Activated CD4-positive, alpha-beta T cell treated with anti-CD3 and anti-CD28 coated beads, Interleukin-2, amount 10 ng/mL, durations not matched to agents 24 days and 14 days (primary cell): Measurements from ENCODE around the gene URB2. TPM values are rescaled to one million over a fixed set of nuclear protein-coding genes. Genes with fewer than 3 reads are reported as not detected.

ENCODE experiments used
- DNase-seq: peaks from one replicate; pipeline ENCODE4 v3.0.0; 2022
- H3K27ac Mint-ChIP-seq: one replicate; pipeline ENCODE4 v1.8.0; 2022; ENCODE audit warnings: mild to moderate bottlenecking, mixed read lengths
- H3K27me3 Mint-ChIP-seq: one replicate; pipeline ENCODE4 v1.8.0; 2022; ENCODE audit warnings: mixed read lengths
- H3K36me3 Mint-ChIP-seq: one replicate; pipeline ENCODE4 v1.8.0; 2022; ENCODE audit warnings: low read depth, mild to moderate bottlenecking, mixed read lengths
- H3K4me1 Mint-ChIP-seq: one replicate; pipeline ENCODE4 v1.8.0; 2021; ENCODE audit warnings: mixed read lengths
- H3K4me3 Mint-ChIP-seq: one replicate; pipeline ENCODE4 v1.8.0; 2022; ENCODE audit warnings: mild to moderate bottlenecking, moderate library complexity, mixed read lengths
- H3K9me3 Mint-ChIP-seq: one replicate; pipeline ENCODE4 v1.8.0; 2021; ENCODE audit warnings: mixed read lengths
- intact Hi-C: fragments of 100-400 bp; cut with micrococcal nuclease; formaldehyde crosslinking; loops from one replicate; pipeline ENCODE4 v1.15.1; 2023
- total RNA-seq: library from RNA; stranded (reverse); gene quantifications from 2 replicates; pipeline ENCODE4 v1.2.3, GENCODE V29; 2022

Gene URB2
- total RNA-seq, 1 donor from 2014 or later = 35.8 TPM

GRCh38 chr1:229666585-229666984, 40.5 kb downstream of the URB2 start:
- Mint-ChIP-seq H3K4me1 (peaks cover 5% of the 10 kb centered on the region), H3K9me3 (no peaks in the 10 kb centered on the region)
- intact Hi-C loops = loop anchor here (10.0 kb wide), 1 partner anchor 178 kb away; no protein-coding TSS in a partner anchor

DNA sequence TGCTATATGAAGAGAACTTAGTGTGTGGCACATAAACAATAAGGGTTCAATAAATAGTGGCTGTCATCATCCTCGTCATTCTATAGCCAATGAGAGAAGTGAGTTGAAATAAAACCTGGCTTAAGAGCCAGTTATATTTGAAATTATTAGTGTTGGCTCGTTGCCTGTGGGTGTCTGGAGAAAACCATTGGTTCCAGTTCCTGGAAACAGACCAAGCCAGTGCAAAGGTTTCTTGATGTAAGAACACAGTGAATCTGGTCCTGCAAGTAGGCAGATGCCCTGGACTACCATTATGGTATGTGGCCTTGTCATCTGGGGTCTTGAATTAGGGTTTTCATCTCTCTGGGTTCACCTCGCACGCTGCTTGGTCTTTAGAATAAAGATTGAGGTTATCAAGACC, 43.3 kb downstream of the URB2 start:
- Mint-ChIP-seq H3K4me1 (peaks cover 13% of the 10 kb centered on the region), H3K27ac (no peak overlapping the region), H3K27me3 (peaks cover 2% of the 10 kb centered on the region), H3K36me3 (peaks cover 17% of the 10 kb centered on the region), H3K4me3 (no peak overlapping the region), H3K9me3 (no peaks in the 10 kb centered on the region)
- no peak for DNase-seq
- intact Hi-C loops = loop anchor here (10.0 kb wide), 1 partner anchor 175 kb away; no protein-coding TSS in a partner anchor

More at GRCh38 chr1:229666585-229666984, 40.5 kb downstream of the URB2 start:
- H3K4me3 Mint-ChIP-seq = no peak overlapping the region
- no peak for DNase-seq
- H3K27ac Mint-ChIP-seq = no peak overlapping the region
- H3K27me3 Mint-ChIP-seq = no peaks in the 10 kb centered on the region
- peaks cover 24% of the 10 kb centered on the region for H3K36me3 Mint-ChIP-seq

- H3K27ac Mint-ChIP-seq = no peak overlapping the region
- intact Hi-C loops = no loop called here
- H3K36me3 Mint-ChIP-seq = peaks cover 15% of the 10 kb centered on the region
- peaks cover 13% of the 10 kb centered on the region for H3K4me1 Mint-ChIP-seq
- no peaks in the 10 kb centered on the region for H3K9me3 Mint-ChIP-seq
- no peak for DNase-seq
- no peak overlapping the region for H3K4me3 Mint-ChIP-seq
- peaks cover 2% of the 10 kb centered on the region for H3K27me3 Mint-ChIP-seq
Observed at GRCh38 chr1:229671310-229671709, 45.3 kb downstream of the URB2 start.

DNA sequence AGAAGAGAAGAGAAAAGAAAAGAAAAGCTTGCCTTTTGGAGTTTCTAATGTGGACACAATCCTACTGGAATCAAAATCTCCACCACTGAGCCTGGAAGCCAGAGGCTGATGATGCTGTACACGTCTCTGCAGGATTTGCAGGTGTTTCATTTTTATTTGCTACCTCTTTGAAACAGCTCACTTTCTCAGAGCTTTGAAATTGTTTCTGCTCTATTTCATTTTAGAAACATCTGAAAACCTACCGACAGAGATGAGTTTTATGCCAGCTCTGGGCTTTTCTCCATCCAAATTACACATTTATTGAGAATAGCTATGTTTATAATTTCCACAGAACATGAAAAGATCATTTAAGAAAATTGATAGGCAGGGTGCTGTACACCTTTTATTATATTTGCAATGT, 46.2 kb downstream of the URB2 start:
- DNase-seq = no peak
- Mint-ChIP-seq H3K27me3 (peaks cover 2% of the 10 kb centered on the region), H3K27ac (no peak overlapping the region), H3K36me3 (peaks cover 14% of the 10 kb centered on the region), H3K4me1 (peaks cover 13% of the 10 kb centered on the region), H3K9me3 (no peaks in the 10 kb centered on the region), H3K4me3 (no peak overlapping the region)
- intact Hi-C loops = no loop called here

GRCh38 chr1:229674042-229674441, 48.0 kb downstream of the URB2 start:
- Mint-ChIP-seq H3K36me3 (peaks cover 2% of the 10 kb centered on the region), H3K4me3 (no peak overlapping the region)
- DNase-seq = no peak

GRCh38 chr1:229675396-229675795, 49.3 kb downstream of the URB2 start:
- Mint-ChIP-seq H3K36me3 (no peaks in the 10 kb centered on the region), H3K27me3 (peaks cover 2% of the 10 kb centered on the region), H3K4me1 (peaks cover 13% of the 10 kb centered on the region), H3K27ac (no peak overlapping the region), H3K4me3 (no peak overlapping the region), H3K9me3 (no peaks in the 10 kb centered on the region)
- intact Hi-C loops = no loop called here
- no peak for DNase-seq

More at GRCh38 chr1:229674042-229674441, 48.0 kb downstream of the URB2 start:
- Mint-ChIP-seq H3K4me1 (peaks cover 13% of the 10 kb centered on the region), H3K27me3 (peaks cover 2% of the 10 kb centered on the region), H3K9me3 (no peaks in the 10 kb centered on the region), H3K27ac (no peak overlapping the region)
- intact Hi-C loops = no loop called here

- Mint-ChIP-seq H3K27me3 (peaks cover 7% of the 10 kb centered on the region), H3K36me3 (no peaks in the 10 kb centered on the region), H3K4me1 (no peaks in the 10 kb centered on the region), H3K9me3 (peaks cover 19% of the 10 kb centered on the region), H3K27ac (no peak overlapping the region), H3K4me3 (no peak overlapping the region)
- DNase-seq = no peak
- intact Hi-C loops = no loop called here
Observed at GRCh38 chr1:229685149-229685548, 59.1 kb downstream of the URB2 start.

- no peak overlapping the region for H3K27ac Mint-ChIP-seq
- H3K9me3 Mint-ChIP-seq = peaks cover 15% of the 10 kb centered on the region
- peaks cover 2% of the 10 kb centered on the region for H3K27me3 Mint-ChIP-seq
- H3K4me3 Mint-ChIP-seq = no peak overlapping the region
- DNase-seq = peak; percentile 57
- no peaks in the 10 kb centered on the region for H3K36me3 Mint-ChIP-seq
- intact Hi-C loops = no loop called here
- H3K4me1 Mint-ChIP-seq = peaks cover 12% of the 10 kb centered on the region
Observed at GRCh38 chr1:229689273-229689672, 63.2 kb downstream of the URB2 start.

GRCh38 chr1:229689904-229690303, 63.9 kb downstream of the URB2 start:
- Mint-ChIP-seq H3K9me3 (peaks cover 15% of the 10 kb centered on the region), H3K36me3 (no peaks in the 10 kb centered on the region), H3K27ac (no peak overlapping the region), H3K27me3 (peaks cover 2% of the 10 kb centered on the region), H3K4me1 (peaks cover 12% of the 10 kb centered on the region), H3K4me3 (no peak overlapping the region)
- intact Hi-C loops = no loop called here
- peak; percentile 48 for DNase-seq

GRCh38 chr1:229690662-229691061, 64.6 kb downstream of the URB2 start:
- Mint-ChIP-seq H3K36me3 (no peaks in the 10 kb centered on the region), H3K4me3 (no peak overlapping the region), H3K27ac (no peak overlapping the region), H3K4me1 (peaks cover 12% of the 10 kb centered on the region), H3K27me3 (peaks cover 2% of the 10 kb centered on the region), H3K9me3 (peaks cover 8% of the 10 kb centered on the region)
- no peak for DNase-seq
- intact Hi-C loops = no loop called here

GRCh38 chr1:229691362-229691761, 65.3 kb downstream of the URB2 start:
- peak; percentile 45 for DNase-seq
- peaks cover 12% of the 10 kb centered on the region for H3K4me1 Mint-ChIP-seq
- H3K27me3 Mint-ChIP-seq = peaks cover 2% of the 10 kb centered on the region
- H3K36me3 Mint-ChIP-seq = no peaks in the 10 kb centered on the region
- H3K4me3 Mint-ChIP-seq = no peak overlapping the region
- no peak overlapping the region for H3K27ac Mint-ChIP-seq
- peaks cover 1% of the 10 kb centered on the region for H3K9me3 Mint-ChIP-seq
- intact Hi-C loops = no loop called here

GRCh38 chr1:229693129-229693900, 67.3 kb downstream of the URB2 start:
- no peak overlapping the region for H3K4me3 Mint-ChIP-seq
- peak; percentile 50 for DNase-seq
- peaks cover 12% of the 10 kb centered on the region for H3K4me1 Mint-ChIP-seq
- peaks cover 2% of the 10 kb centered on the region for H3K27me3 Mint-ChIP-seq
- H3K36me3 Mint-ChIP-seq = no peaks in the 10 kb centered on the region
- H3K27ac Mint-ChIP-seq = no peak overlapping the region
- H3K9me3 Mint-ChIP-seq = no peaks in the 10 kb centered on the region
- intact Hi-C loops = no loop called here

DNA sequence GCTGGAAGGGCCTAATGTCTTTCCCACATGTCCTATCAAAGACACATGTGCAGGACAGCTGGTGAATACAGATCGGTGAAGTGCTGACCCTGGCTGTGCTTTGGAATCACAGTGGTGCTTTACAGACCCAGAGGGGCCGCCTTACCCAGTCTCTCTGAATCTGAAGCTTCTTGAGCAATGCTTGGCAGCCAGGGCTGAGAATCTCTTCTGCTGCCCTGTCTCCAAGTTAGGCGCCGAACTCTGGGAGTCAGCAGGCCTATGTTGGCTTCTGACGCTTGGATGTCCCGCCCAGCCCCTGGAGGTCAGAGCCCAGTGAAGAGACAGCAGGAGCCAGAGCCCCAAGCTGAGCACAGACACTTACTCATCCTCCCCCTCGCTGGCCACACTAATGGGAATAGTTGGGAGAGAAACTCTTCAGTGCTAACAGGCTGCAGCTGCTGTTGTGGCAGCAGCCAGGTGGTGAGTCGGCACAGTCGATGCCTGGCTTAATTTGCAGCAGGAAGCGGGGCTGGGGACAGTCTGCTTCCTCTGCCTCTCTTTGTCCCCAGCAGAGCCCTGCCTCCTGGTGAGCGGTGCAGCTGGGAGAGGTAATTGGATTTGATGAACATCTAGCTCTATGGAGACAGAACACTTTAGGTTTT, 68.1 kb downstream of the URB2 start:
- intact Hi-C loops = no loop called here
- Mint-ChIP-seq H3K27me3 (peaks cover 2% of the 10 kb centered on the region), H3K36me3 (no peaks in the 10 kb centered on the region), H3K4me3 (no peak overlapping the region), H3K27ac (no peak overlapping the region), H3K9me3 (no peaks in the 10 kb centered on the region), H3K4me1 (peaks cover 12% of the 10 kb centered on the region)
- peak; percentile 50 for DNase-seq

- Mint-ChIP-seq H3K4me1 (peaks cover 12% of the 10 kb centered on the region), H3K36me3 (no peaks in the 10 kb centered on the region), H3K4me3 (no peak overlapping the region), H3K9me3 (no peaks in the 10 kb centered on the region), H3K27me3 (peaks cover 2% of the 10 kb centered on the region), H3K27ac (no peak overlapping the region)
- intact Hi-C loops = no loop called here
- peak; percentile 37 for DNase-seq
Observed at GRCh38 chr1:229696385-229696784, 70.3 kb downstream of the URB2 start.
